Endothelial cell of umbilical vein (primary cell): ENCODE measurements around the gene MYO1F.

Experiments used
- CTCF ChIP-seq, 2 donors: IDR thresholded peaks; 1 replicate in 1 of 2; 2 replicates in 1 of 2; pipeline ENCODE4 v1.5.1; 2011; ENCODE audit warnings: low read length in 2 of 2, mild to moderate bottlenecking in 2 of 2, moderate library complexity in 2 of 2, control low read depth in 1 of 2, inconsistent platforms in 1 of 2, low read depth in 1 of 2; ENCODE audit not compliant: insufficient read depth in 1 of 2; ENCODE audit errors: extremely low read depth in 1 of 2
- EZH2 ChIP-seq: IDR thresholded peaks from 2 replicates; pipeline ENCODE4 v1.6.1; 2012; ENCODE audit warnings: borderline replicate concordance, low read depth, mild to moderate bottlenecking, moderate library complexity, low read length, inconsistent platforms; ENCODE audit not compliant: severe bottlenecking
- GATA2 ChIP-seq: IDR thresholded peaks from 2 replicates; pipeline ENCODE4 v1.7.0; 2011; ENCODE audit warnings: low read depth, mild to moderate bottlenecking, moderate library complexity, mixed read lengths, low read length; ENCODE audit not compliant: insufficient read length, insufficient read depth
- MYC ChIP-seq: IDR thresholded peaks from one replicate; pipeline ENCODE4 v1.6.1; 2011; ENCODE audit warnings: mild to moderate bottlenecking, low read depth, low read length
- POLR2A ChIP-seq: IDR thresholded peaks from 2 replicates; pipeline ENCODE4 v1.6.1; 2012; ENCODE audit warnings: low read depth, mild to moderate bottlenecking, control low read depth, low read length
- POLR2AphosphoS5 ChIP-seq: IDR thresholded peaks from 2 replicates; pipeline ENCODE4 v1.6.1; 2012; ENCODE audit warnings: low read depth, mild to moderate bottlenecking, control low read depth, low read length, moderate library complexity; ENCODE audit not compliant: insufficient read depth

- TF ChIP-seq CTCF (IDR thresholded peaks at IDR 0.05; ENCODE audit: extremely low read depth in 1 of 2, insufficient read depth in 1 of 2, low read depth in 1 of 2, low read length in 2 of 2) (no peak), MYC (no peak), POLR2A (no peak), POLR2AphosphoS5 (no peak), EZH2 (no peak), GATA2 (no peak)
These were observed 85.7 kb downstream of the MYO1F start for GRCh38 chr19:8491574-8491973.
